Measurements from ENCODE around the gene USP3.

The USP3 gene

DNA sequence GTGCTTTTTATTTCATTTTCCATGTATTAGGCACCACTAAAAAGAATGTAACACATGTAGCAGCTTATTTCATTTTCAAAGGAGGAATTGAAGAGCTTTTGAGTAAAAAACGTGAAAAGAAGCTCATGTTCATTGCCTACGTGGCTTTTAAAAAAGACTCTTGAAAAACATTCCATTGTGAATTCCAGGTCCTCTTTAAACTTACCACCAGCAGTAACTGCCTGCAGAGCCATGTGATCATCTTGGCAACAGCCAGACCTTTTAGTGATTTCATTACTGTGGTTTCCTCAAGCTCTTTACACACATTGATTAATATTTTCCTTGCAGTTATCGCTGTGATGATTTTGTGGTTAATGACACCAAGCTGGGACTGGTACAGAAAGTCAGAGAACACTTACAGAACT lies 49.0 kb downstream of the USP3 start:
- no peak for DNase-seq

- DNase-seq: no peak
Measured at GRCh38 chr15:63554337-63554927, 50.0 kb downstream of the USP3 start.

- no peak for DNase-seq
Measured at GRCh38 chr15:63555507-63555906, 51.1 kb downstream of the USP3 start.

- DNase-seq: no peak
Measured at GRCh38 chr15:63556246-63556645, 51.9 kb downstream of the USP3 start.

DNA sequence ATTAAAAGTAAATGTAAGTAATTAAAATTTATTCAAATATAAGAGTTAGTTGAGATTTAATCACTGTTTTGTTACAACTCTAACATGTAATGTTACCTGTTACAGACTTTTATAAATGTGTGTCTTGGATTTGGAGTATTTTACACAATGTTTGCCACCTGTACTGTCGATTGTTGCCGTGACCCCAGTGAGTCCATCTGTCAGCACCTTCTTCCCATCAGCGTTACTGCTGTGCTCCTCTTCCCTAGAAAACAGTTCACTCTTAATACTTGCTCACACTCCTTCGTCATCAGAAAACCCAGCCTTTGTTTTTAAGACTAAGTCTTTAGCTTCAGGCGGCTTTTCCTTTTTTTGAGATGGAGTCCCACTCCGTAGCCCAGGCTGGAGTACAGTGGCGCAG lies 52.3 kb downstream of the USP3 start:
- DNase-seq: no peak

GRCh38 chr15:63559753-63560152 lies 55.4 kb downstream of the USP3 start:
- DNase-seq: no peak

DNA sequence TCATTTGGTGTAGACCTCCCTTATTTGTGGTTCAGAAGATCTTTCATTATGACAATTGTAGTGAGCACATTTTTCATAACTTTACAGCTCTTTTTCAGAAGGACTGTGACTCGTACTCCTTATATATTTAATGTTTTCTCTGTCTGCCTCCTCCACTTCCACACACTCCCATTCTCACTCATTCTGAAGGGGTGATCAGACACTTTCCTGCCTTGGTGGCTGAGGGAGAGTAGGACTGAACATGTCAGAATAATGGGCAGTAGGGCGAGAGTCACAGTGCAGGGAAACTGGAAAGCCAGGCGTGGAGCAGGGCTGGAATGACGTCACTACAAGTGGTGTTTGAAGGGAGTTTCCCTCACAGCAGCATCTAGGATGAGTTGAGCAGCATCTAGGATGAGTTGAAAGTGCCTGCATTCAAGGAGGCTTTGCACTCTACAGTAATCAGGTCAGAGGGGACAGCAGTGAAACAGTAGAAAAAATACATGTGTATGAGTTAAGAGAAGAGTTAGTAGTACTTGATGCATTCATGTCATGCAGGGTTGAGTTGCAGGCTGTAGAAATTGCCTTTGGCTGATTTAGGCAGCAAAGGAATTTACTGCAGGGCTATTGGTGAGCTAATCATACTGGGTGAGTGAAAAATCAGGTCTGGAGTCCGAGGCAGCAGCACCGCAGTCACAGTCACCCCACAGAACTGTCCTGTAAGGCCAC lies 56.5 kb downstream of the USP3 start:
- DNase-seq: peak; percentile 59 to 68

GRCh38 chr15:63564093-63564492 lies 59.7 kb downstream of the USP3 start:
- DNase-seq: no peak

DNA sequence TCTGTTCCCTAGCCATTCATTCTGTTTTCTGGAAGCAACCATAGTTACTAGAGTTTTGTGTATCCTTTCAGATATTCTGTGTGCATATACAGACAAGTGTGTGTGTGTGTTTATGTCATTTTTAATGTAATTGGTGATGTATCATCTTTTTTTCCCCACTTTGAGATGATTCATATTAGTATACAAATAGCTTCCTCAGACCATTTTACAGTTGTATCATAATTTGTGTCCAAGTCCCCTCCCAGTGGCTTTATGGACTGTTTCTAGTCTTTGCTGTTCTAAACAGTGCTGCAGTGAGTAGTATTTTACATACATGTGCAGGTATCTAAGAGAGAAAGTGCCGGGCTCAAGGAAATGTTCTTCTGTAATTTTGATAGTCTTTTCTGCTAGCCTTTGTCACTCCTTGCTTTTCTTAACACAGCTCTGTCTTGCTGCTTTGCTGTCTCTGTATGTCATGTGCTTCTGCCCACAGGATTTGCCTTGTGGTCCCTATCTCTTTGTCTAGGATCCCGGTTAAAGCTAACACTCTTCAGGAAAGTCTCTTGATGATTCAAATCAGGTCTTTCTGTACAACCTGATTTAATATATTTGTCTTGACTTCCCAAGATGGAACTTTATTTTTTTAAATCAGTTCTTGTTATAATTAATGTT lies 61.3 kb downstream of the USP3 start:
- DNase-seq: no peak

DNA sequence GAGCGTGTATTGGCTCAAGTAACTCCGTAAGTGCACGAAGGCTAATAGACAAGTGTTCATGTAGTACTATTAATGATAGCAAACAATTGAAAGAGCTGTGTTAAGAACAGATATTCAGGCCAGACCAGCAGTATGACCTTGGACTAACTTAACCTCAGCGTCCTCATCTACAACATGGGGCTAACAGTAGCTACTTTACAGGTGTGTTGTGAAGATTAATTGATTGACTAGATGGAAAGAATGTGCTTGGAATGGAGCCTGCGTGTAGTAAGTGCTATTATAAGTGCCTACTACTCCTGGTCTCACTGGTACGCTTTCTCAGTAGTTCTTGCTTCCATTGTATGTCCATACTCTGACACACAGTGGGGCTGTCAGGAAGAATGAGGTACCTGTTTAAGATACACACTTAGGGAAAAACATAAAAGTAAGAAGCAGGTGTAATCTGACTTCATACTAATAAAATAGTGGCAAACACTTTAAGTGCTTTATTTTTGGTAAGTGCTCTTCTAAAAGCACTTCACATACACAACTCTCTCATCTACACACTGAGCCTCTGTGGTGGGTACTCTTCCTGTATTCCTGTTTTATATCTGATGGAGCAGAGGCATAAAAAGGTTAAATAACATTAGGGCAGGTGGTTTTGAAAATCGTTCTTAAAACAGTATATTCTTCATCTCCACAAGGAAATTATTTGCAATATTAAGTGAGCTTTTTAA lies 68.5 kb downstream of the USP3 start:
- no peak for DNase-seq

DNA sequence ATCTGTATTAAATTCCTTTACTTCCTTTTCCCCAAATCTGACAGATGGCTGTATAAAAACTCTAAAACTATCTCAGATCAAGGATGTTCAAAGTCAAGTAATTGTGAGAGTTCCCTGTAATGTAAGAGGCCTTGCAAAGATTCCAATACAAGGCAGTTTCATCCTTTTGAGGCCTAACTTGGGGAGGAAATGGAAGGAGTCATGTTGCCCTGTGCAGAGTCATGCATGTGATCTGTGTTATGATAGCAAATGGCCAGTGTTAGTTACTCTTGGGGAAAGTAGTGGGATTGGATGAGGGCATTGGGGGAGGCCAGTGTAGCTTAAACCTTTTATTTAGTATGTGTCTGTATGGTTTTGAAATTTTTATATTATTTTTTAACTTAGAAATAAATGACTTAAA lies 69.1 kb downstream of the USP3 start:
- DNase-seq: no peak

DNA sequence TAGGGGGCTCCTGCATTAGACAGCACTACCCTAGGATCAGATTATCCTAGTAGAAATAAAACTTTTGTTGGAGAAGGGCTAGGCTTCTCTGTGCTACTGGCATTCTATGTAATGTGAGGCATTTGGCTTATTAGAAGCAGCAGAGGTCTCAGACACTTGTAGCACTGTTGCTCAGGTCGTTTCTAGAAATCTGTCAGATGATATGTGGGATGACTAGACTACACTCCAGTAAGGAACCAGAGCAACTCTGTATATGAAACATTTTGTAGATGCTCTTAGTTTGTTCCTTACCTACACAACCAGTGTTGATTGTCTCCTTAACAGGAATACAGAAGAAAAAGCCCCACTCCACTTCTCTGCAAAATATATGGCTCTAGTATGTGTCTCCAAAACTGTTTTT lies 70.9 kb downstream of the USP3 start:
- no peak for DNase-seq

DNA sequence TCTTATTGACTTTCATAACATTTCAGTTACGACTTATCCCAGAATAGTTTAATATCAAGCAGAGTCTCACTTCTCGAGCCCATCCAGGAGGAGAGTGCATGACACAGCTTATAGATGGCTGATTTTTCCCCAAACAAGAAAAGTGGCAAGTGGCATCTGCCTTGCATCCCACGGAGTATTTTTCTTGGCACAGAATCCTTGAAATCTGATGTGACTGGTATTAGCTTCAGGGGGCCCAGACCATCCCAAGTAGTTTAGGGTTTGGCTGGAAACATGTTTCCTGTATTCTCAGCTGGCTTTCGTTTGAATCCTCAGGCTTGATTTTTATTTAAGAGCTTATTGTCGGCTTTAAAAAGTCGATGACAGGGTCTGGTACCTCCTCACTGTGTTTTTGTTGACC lies 72.0 kb downstream of the USP3 start:
- DNase-seq: no peak

DNA sequence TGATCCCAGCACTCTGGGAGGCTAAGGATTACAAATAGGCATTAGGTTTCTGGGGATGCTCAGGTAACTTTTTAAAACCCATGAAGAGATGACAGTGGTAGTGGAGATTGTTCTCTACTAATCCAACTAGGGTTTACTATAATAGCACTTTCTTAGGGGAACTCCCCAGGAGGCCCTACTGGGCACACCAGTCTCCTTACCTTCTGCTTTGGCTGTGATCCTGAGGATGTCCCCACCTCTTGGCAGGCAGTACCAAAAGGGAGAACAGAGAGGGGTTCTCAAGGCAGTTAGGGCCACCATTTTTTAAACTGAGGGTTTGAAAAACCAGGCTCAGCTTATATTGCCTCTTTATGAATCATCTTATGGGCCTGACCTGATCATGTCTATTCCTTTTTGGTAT lies 77.8 kb downstream of the USP3 start:
- DNase-seq: no peak

DNA sequence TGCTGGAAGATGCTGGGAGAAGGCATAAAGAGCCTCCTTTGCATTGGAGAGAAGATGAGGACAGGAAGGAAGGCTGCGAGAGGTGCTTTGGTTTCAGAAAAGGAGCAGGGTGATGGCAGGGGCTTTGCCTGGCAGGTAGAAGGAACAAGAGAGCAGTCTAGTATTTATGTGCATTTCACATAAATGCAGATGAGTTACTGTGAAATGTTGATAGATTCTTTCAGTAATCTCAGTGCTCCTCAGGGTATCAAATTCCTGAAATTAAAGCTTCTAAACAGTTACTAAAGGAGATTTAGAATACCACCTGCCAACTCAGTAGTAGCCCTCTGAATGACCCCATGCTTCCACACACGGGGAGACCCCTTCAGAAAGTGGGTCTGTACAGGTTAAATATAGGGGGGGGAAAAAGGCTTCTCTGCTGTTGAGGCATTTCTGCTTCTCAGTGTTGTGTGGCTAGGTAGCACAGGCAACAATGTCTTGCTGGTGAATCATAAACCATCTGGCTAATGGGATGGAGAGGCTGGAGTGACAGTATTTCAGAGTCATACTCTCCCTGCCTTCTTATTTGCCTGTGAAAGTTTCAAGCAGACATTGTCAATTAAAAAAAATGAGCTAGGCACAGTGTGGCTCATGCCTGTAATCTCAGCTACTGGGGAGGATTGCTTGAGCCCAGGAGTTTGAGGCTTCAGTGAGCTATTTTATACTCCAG lies 78.5 kb downstream of the USP3 start:
- DNase-seq: no peak

DNA sequence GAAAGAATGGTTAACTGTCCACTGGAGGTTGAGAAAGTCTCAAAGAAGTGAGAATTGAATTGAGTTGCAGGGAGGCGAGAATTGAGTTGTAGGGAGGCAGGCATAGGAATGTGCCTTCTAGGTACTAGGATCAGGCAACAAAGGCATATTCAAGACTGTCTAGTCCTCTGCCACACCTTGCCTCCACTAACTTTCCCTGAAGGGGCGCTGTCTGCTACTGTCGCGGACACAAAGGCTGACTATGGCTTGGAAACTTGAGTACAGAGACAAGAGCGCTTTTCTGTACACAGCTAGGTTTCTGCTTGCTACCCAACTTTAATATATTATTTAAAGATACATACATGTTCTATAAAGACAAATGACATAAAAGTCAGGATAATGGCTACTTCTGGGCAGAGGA lies 82.4 kb downstream of the USP3 start:
- no peak for DNase-seq

DNA sequence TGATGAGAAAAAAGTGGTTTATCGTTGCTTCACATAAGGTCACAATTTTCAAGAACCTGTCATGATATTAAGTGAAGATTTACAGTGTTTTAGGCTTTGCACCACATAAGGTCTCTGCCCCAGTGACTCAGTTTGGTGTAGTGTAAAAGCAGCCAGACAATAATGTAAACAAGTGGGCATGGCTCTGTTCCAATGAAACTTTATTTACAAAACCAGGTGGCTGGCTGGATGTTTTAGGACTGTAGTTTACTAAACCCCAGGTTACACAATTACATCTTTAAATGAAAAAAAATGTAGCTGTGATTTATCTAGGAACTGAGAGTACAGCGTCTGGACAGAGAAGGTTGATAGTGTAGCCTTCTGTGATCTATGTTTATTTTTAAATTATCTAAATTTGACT lies 83.1 kb downstream of the USP3 start:
- no peak for DNase-seq

DNA sequence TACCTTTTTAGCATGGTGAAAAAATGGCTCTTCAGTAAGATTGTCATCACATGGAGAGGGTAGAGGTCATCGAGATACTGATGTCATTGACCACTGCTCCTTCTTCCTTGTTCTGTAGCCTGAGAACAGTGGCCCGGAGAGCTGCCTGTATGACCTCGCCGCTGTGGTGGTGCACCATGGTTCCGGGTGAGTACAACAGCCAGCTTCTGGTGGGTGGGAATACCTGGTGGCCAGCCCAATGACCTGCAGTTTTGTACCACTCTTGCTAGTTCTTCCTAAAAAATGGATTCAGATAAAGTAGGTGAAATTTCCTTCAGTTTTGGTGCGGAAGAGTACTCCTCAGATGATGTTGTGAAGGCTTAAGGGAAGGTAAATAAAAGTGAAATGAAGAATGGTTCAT lies 84.4 kb downstream of the USP3 start:
- no peak for DNase-seq

DNA sequence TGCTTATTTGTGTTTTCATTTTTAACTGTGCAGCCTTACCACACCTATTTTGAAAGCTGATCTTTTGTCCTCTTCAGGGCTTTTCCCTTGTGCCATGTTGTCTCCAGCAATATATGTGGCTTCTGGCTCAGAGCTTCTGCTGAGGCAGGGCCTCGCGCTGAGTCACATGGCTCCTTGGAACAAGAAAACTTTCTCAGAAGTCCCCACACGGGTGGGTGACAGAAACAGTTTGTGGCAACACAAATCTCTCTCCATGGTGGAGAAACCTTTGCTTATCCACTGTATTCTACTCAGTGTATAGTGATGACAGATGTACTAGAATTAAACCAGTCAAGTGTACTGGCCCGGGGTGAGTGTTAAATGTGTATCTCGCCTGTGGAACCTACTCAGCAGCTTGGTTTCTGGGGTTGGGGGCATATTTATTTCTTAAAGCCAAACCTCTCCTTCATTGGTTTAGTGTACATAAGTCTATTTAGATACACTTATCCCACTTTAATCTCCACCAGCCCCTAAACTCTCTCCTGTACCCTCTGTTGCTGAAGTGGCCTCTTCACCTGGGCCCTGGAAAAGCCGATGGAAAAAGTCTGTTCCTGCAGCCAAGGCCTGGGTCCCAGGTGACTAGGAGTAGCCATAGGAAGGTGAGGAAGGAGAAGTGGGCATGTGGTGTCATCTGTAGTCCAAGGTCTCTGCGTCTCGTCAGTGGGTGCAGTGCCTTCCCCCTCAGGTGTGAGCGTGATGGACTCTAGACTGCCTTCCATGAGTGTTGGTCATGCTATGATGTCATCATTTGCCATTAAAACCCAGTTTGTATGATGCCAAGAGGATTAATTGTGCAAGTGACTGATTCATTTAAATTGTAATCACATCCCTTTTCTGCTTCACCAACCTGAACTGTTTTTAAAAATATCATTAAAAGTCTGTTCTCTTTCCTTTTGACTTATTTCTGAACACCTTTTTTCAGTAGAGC lies 89.6 kb downstream of the USP3 start:
- peak in 1 of 2 donors; percentile 54 for DNase-seq

GRCh38 chr15:63595065-63595464 lies 90.7 kb downstream of the USP3 start:
- DNase-seq: no peak

DNA sequence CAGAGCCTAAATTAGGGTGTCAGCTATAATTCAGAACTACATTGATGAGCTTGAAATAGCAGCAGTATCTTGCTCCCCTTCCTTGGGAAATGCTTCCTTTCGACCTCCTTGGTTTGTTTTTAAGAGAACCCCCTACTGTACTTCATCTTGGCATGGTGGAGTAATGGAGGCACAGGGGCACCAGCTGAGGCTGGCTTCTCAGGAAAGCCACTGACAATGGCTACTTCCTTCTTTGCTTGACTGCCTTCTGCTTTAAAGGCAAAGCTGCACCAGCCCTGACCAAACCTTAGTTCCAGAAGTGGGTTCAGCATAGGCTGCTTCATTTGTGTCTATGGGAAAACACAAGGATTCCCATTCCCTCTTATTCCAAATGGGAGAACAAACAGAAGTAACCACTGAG lies 91.3 kb downstream of the USP3 start:
- DNase-seq: no peak

- no peak for DNase-seq
Measured at GRCh38 chr15:63596676-63597037, 92.3 kb downstream of the USP3 start.
